GM21576 (cell line): Measurements from ENCODE around the gene HNRNPA2B1.
"Not testable (repeated sequence)": the region's sequence is repeated elsewhere in the genome, so short reads cannot be mapped to it uniquely, and the experiment has no call there.

Source experiments
- ATAC-seq: cut with Tn5 transposase; IDR thresholded peaks from one replicate; pipeline ENCODE4 v1.9.1; 2021; ENCODE audit warnings: mild to moderate bottlenecking, moderate library complexity; ENCODE audit not compliant: unreplicated experiment

HNRNPA2B1 gene

GRCh38 chr7:26185131-26185843 is 15.3 kb downstream of the HNRNPA2B1 start:
- no peak for ATAC-seq

- ATAC-seq = not testable (repeated sequence)
These were observed 16.1 kb downstream of the HNRNPA2B1 start for GRCh38 chr7:26184281-26185101.

- ATAC-seq = no peak
These were observed 16.8 kb downstream of the HNRNPA2B1 start for GRCh38 chr7:26183545-26184280.

GRCh38 chr7:26182706-26183105 is 17.8 kb downstream of the HNRNPA2B1 start:
- ATAC-seq = no peak

GRCh38 chr7:26182283-26182682 is 18.3 kb downstream of the HNRNPA2B1 start:
- ATAC-seq = no peak

GRCh38 chr7:26181474-26182227 is 18.9 kb downstream of the HNRNPA2B1 start:
- no peak for ATAC-seq

- ATAC-seq = no peak
These were observed 19.8 kb downstream of the HNRNPA2B1 start for GRCh38 chr7:26180792-26181198.

GRCh38 chr7:26179826-26180497 is 20.6 kb downstream of the HNRNPA2B1 start:
- no peak for ATAC-seq

GRCh38 chr7:26179422-26179821 is 21.1 kb downstream of the HNRNPA2B1 start:
- ATAC-seq = no peak

GRCh38 chr7:26178272-26178960 is 22.1 kb downstream of the HNRNPA2B1 start:
- no peak for ATAC-seq

- ATAC-seq = not testable (repeated sequence)
These were observed 23.3 kb downstream of the HNRNPA2B1 start for GRCh38 chr7:26177269-26177668.

GRCh38 chr7:26176696-26177095 is 23.9 kb downstream of the HNRNPA2B1 start:
- not testable (repeated sequence) for ATAC-seq

- ATAC-seq = not testable (repeated sequence)
These were observed 24.6 kb downstream of the HNRNPA2B1 start for GRCh38 chr7:26175903-26176302.

- ATAC-seq = no peak
These were observed 28.5 kb downstream of the HNRNPA2B1 start for GRCh38 chr7:26172048-26172447.

GRCh38 chr7:26171601-26172000 is 28.9 kb downstream of the HNRNPA2B1 start:
- ATAC-seq = no peak

GRCh38 chr7:26170663-26171062 is 29.9 kb downstream of the HNRNPA2B1 start:
- ATAC-seq = no peak

- ATAC-seq = no peak
These were observed 31.3 kb downstream of the HNRNPA2B1 start for GRCh38 chr7:26169271-26169670.

GRCh38 chr7:26168458-26169023 is 32.0 kb downstream of the HNRNPA2B1 start:
- ATAC-seq = no peak

GRCh38 chr7:26167303-26167934 is 33.1 kb downstream of the HNRNPA2B1 start:
- ATAC-seq = no peak
